ENCODE data around the gene RFC5. TPM values are rescaled to one million over a fixed set of nuclear protein-coding genes. Genes with fewer than 3 reads are reported as not detected.

Gene RFC5
- total RNA-seq, 1 experiment from 2014 or later, result 50.4 TPM

DNA sequence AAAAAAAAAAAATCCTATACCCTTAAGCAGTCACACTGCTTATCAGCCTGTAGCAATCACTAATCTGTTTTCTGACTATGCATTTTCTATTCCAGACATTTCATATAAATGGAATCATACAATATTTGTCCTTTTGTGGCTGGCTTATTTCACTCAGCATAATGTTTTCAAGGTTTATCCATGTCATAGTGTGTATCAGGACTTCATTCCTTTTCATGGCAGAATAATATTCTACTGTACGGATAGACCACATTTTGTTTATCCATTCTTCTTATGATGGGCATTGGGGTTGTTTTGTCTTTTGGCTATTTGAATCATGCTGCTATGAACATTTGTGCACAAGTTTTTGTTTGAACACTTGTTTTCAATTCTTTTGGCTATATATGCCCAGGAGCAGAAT, 39.1 kb upstream of the RFC5 start:
- Histone ChIP-seq H3K4ac (ENCODE audit: low read depth, low read length) (no peak overlapping the region), H3K9ac (ENCODE audit: extremely low read depth, insufficient read length, low read length) (no peak overlapping the region), H3K4me1 (ENCODE audit: insufficient read depth, low read length) (no peaks in the 10 kb centered on the region), H3K9me3 (ENCODE audit: control insufficient read depth, low read depth, low read length) (no peaks in the 10 kb centered on the region), H3K79me1 (ENCODE audit: insufficient read depth, low read depth, low read length, poor library complexity, severe bottlenecking) (no peaks in the 10 kb centered on the region), H3T11ph (ENCODE audit: low read length) (no peak overlapping the region), H2AFZ (ENCODE audit: low read length) (no peak overlapping the region), H3K4me2 (ENCODE audit: insufficient read depth, insufficient read length, low read length) (no peak overlapping the region), H3K14ac (ENCODE audit: insufficient read depth, low read length) (no peak overlapping the region), H2BK5ac (ENCODE audit: insufficient read length, low read length) (no peak overlapping the region), H2BK120ac (ENCODE audit: low read depth, low read length, poor library complexity, severe bottlenecking) (no peak overlapping the region), H2BK20ac (ENCODE audit: low read depth, low read length, poor library complexity, severe bottlenecking) (no peak overlapping the region), H3K27me3 (ENCODE audit: insufficient read depth, low read length) (no peaks in the 10 kb centered on the region; the same call in 1 of the 2 replicates), H4K91ac (ENCODE audit: insufficient read length, low read depth, low read length) (no peak overlapping the region), H3K79me2 (ENCODE audit: insufficient read depth, low read length) (no peaks in the 10 kb centered on the region), H3K56ac (ENCODE audit: insufficient read length, low read depth, low read length) (no peak overlapping the region), H3K27ac (ENCODE audit: insufficient read length, low read depth, low read length) (no peak overlapping the region), H2AK5ac (ENCODE audit: insufficient read length, low read length) (no peak overlapping the region), H3K18ac (ENCODE audit: insufficient read length, low read depth, low read length) (no peak overlapping the region), H2BK12ac (ENCODE audit: insufficient read length, low read depth, low read length) (no peak overlapping the region), H4K5ac (ENCODE audit: insufficient read length, low read depth, low read length) (no peak overlapping the region), H3K23ac (ENCODE audit: insufficient read length, low read depth, low read length) (no peak overlapping the region), H4K20me1 (ENCODE audit: control insufficient read depth, insufficient read depth, insufficient read length) (no peaks in the 10 kb centered on the region), H2BK15ac (ENCODE audit: low read depth, low read length) (no peak overlapping the region), H3K23me2 (ENCODE audit: insufficient read length, low read depth, low read length, poor library complexity, severe bottlenecking) (no peaks in the 10 kb centered on the region), H4K8ac (replicated peaks; ENCODE audit: insufficient read length, low read depth, low read length) (no peak overlapping the region)
- H3K27ac Mint-ChIP-seq, result no peak overlapping the region
- no CpG with 5 or more reads among the region's 1 CpG for WGBS (ENCODE audit: extremely low coverage, insufficient read length, low lambda C conversion rate)
- TF ChIP-seq, protein P1, sequence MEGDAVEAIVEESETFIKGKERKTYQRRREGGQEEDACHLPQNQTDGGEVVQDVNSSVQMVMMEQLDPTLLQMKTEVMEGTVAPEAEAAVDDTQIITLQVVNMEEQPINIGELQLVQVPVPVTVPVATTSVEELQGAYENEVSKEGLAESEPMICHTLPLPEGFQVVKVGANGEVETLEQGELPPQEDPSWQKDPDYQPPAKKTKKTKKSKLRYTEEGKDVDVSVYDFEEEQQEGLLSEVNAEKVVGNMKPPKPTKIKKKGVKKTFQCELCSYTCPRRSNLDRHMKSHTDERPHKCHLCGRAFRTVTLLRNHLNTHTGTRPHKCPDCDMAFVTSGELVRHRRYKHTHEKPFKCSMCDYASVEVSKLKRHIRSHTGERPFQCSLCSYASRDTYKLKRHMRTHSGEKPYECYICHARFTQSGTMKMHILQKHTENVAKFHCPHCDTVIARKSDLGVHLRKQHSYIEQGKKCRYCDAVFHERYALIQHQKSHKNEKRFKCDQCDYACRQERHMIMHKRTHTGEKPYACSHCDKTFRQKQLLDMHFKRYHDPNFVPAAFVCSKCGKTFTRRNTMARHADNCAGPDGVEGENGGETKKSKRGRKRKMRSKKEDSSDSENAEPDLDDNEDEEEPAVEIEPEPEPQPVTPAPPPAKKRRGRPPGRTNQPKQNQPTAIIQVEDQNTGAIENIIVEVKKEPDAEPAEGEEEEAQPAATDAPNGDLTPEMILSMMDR (conservative IDR thresholded peaks at IDR 0.05), result no peak
- peaks cover 18% of the 10 kb centered on the region for H3K27me3 Mint-ChIP-seq (ENCODE audit: low read depth)
- H3K9me3 Mint-ChIP-seq, result peaks cover 0 to 4% of the 10 kb centered on the region in 2 experiments; a peak in 2 of 5 replicates
- no peak for DNase-seq
- H3K36me3 Mint-ChIP-seq (ENCODE audit: insufficient read depth in 1 of 3, low read depth in 3 of 3), result no peaks in the 10 kb centered on the region
- H3K4me1 Mint-ChIP-seq, result 0 out of 4 replicates have a peak, but pooled peaks cover 0 to 2% of the 10 kb centered on the region in 2 experiments
- H3K4me3 Mint-ChIP-seq, result no peak overlapping the region

All from H9 (cell line).